Choroid plexus epithelial cell (primary cell): ENCODE measurements around the gene VPS4B.

Experiments
- DNase-seq: peaks from one replicate; pipeline ENCODE4 v3.0.0-alpha.2; 2010; ENCODE audit warnings: low read depth
- H3K4me3 ChIP-seq: 2 replicates; pipeline ENCODE4 v1.5.1; 2011; ENCODE audit warnings: low read depth, mild to moderate bottlenecking, control low read depth, low read length, moderate library complexity
- TF ChIP-seq, protein P1 (sequence below): conservative IDR thresholded peaks from 2 replicates; pipeline ENCODE4 v1.5.1; 2011; ENCODE audit warnings: low read depth, mild to moderate bottlenecking, control low read depth, inconsistent platforms, low read length, moderate library complexity

Gene VPS4B

DNA sequence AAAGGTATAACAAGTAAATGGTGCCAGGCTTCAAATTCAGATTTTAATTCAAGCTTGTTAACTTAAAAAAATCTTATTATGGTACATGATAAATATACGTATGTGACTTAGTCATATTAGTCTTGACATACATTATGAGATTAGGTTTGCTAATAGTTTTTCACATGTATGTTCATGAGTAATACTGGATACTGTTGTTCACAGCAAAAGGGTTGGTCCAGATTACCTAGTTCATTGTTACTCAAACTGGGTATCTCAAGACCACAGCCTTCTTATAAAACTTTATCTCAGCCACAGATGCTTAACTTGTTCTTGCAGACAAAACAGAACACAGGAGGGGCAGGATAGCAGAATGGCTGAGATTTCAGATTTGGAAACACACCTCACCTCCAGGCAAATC lies 26.8 kb downstream of the VPS4B start:
- no peak overlapping the region for H3K4me3 ChIP-seq
- TF ChIP-seq, protein P1, sequence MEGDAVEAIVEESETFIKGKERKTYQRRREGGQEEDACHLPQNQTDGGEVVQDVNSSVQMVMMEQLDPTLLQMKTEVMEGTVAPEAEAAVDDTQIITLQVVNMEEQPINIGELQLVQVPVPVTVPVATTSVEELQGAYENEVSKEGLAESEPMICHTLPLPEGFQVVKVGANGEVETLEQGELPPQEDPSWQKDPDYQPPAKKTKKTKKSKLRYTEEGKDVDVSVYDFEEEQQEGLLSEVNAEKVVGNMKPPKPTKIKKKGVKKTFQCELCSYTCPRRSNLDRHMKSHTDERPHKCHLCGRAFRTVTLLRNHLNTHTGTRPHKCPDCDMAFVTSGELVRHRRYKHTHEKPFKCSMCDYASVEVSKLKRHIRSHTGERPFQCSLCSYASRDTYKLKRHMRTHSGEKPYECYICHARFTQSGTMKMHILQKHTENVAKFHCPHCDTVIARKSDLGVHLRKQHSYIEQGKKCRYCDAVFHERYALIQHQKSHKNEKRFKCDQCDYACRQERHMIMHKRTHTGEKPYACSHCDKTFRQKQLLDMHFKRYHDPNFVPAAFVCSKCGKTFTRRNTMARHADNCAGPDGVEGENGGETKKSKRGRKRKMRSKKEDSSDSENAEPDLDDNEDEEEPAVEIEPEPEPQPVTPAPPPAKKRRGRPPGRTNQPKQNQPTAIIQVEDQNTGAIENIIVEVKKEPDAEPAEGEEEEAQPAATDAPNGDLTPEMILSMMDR, result no peak
- no peak for DNase-seq

DNA sequence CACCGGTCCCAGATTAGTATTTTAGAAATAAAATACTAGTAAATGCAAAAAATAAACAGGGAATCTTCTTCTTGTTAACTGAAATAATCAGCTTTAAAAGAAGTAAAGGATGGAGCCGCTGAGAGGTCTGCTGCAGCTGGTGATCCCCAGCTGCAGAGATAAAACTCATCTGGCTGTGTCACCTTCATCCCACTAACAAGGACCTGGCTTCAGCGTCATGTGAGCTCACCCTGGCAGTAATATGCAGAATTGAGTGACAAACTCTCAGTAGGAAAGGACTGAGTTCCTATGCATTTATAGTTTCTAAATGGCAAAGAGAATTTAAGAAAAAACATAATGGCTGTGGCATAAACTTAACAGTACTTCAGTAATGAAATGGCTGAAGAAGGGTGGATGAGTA lies 27.3 kb downstream of the VPS4B start:
- DNase-seq, result no peak
- no peak overlapping the region for H3K4me3 ChIP-seq
- TF ChIP-seq, protein P1, result no peak

DNA sequence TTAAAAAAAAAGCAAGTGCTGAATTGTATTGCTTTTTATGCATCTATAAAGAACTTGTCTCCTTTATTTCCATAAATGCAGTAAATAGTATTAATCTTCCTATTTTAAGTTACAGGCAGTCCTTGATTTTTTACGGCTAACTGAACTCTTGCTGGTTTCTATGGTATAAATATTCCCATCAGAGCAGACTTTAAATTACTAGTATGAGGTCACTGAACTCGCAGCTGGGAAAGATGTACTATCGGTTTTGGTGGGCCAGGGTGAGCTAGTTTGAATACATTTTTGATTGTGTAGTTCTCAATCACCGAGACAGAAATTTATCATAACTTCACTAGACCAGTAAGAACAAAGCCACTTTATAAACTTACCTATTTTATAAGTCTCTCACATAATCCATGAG lies 34.4 kb downstream of the VPS4B start:
- DNase-seq, result no peak
- no peak overlapping the region for H3K4me3 ChIP-seq
- TF ChIP-seq, protein P1, result no peak

DNA sequence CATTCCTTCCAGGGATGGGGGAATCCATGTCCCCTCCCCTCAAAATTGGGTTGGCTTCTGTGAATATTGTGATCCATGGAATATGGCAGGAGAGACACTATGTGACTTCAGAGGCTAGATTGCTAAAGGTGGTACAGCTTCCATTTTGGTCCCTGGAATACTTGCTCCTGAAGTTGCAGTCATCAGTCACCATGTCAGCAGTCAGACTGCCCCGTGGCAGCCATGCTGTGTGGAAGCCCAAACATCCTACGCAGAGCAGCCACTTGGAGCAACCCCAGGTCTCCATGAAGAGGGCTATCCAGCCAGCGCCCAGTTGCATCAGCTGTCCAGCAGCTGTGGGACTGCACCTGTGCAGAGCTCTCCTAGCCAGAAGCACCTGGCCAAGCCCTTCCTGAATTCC lies 39.4 kb downstream of the VPS4B start:
- TF ChIP-seq, protein P1, result no peak
- no peak overlapping the region for H3K4me3 ChIP-seq
- no peak for DNase-seq

DNA sequence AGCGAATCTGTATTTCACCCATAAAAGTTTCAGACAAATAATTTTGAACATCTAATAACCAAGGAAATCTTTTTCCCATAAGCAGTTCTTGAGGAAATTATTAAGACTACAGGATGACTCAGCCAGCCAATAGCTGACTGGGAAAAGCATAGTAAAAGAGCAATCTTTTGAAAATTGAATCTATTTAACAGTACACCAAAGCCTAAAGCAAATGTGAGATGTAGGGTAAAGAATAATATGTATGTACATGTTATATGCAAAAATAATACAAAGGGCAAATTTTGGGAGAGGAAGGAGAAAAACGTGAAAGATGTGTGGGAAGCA lies 42.7 kb downstream of the VPS4B start:
- DNase-seq, result peak; percentile 27
- TF ChIP-seq, protein P1, result no peak
- no peak overlapping the region for H3K4me3 ChIP-seq

DNA sequence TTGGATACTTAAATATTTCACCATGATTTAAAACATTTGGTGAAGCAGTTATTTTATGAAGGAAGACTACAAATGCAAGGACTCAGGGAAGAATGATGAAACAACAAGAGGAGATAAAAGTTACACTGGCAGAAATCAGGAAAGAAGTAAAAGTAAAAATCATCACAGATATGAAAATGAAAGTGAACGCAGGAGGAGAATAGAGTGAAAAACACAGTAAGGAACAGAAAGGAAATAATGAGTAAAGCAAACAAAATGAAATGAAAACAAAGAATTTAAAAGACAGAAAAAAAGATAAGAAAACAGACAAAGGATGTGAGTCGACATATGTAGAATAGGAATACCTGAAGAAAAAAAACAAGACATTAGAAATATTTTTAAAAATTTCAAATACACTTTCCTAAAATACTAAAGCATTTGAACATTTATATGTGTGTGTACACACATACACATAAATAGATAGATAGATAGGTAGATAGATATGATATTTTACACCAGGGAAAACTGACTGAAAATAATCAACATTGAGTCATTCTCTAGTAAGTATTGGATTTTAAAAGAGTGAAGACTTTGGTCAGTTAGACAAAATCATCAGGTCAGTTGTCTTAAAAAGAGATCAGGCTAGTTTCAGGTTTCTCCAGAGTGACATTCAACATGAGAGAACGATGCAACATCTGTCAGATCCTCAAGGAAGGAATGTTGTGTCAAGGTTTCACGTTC lies 43.2 kb downstream of the VPS4B start:
- peak overlapping the region; percentile 14 for H3K4me3 ChIP-seq
- DNase-seq, result peak; percentile 23
- TF ChIP-seq, protein P1, result no peak

DNA sequence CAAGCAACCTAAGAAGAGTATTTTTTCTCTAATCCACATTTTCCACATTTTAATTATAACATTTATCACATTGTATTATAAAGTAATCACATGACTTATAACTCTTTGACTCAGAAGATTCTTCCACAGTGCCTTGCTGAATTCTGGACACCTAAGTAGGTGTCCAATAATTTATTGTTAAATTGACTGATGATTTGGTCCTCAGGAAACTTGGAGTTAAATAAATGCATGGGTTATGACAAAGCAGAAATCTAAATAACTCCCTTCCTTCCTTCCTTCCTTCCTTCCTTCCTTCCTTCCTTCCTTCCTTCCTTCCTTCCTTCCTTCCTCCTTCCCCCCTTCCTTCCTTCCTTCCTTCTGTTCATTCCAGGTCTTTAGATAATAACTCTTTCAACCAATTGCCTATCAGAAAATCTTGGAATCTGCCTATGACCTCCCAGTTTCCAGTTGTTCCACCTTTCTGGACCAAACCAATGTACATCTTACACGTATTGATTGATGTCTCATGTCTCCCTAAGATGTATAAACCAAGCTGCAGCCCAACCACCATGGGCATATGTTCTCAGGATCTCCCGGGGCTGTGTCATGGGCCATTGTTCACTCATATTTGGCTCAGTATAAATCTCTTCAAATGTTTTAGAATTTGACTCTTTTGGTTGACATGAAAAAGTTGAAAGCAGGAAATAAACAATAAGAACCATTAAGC lies 44.8 kb downstream of the VPS4B start:
- DNase-seq, result no peak
- H3K4me3 ChIP-seq, result no peak overlapping the region
- TF ChIP-seq, protein P1, result no peak
